IMR-90 (cell line): Measurements from ENCODE around the gene CREB3L1. TPM values are rescaled to one million over a fixed set of nuclear protein-coding genes. Genes with fewer than 3 reads are reported as not detected.

Source experiments
- ATAC-seq: fragments of 200-7000 bp; cut with Tn5 transposase; 2 replicates; pipeline ENCODE4 v1.9.1; 2020; ENCODE audit warnings: low read depth, mild to moderate bottlenecking, moderate library complexity
- BruUV-seq: library from RNA; stranded (reverse); fragments of 400-500 nt; replicated peaks from 2 replicates; lab custom pipeline; 2021; lab: Mats Ljungman, UMichigan
- CTCF ChIA-PET: fragments of 300-600 bp; formaldehyde crosslinking; extraction: SDS; loops from one replicate; lab custom pipeline; 2021; ENCODE audit warnings: antibody characterized with exemption; lab: Yijun Ruan, JAX
- POLR2A ChIA-PET: fragments of 300-600 bp; sonication (Branson Sonifier 250); formaldehyde crosslinking; loops from one replicate; lab custom pipeline; 2022; ENCODE audit warnings: antibody characterized with exemption; ENCODE audit not compliant: unreplicated experiment; lab: Charles Lee
- DNase-seq: peaks from one replicate; pipeline ENCODE4 v3.0.0; 2013
- H2AFZ ChIP-seq: replicated peaks from 2 replicates; pipeline ENCODE3; 2013; ENCODE audit warnings: low read length, mild to moderate bottlenecking; ENCODE audit not compliant: poor library complexity
- H2AK5ac ChIP-seq: 2 replicates; pipeline ENCODE4 v1.6.1; 2013; ENCODE audit warnings: low read depth, low read length, inconsistent platforms
- H2AK9ac ChIP-seq: replicated peaks from 2 replicates; pipeline ENCODE3; 2013; ENCODE audit warnings: mild to moderate bottlenecking, low read depth, low read length, moderate library complexity; ENCODE audit not compliant: poor library complexity
- H2BK120ac ChIP-seq: 2 replicates; pipeline ENCODE4 v1.6.1; 2013; ENCODE audit warnings: low read depth, low read length, inconsistent platforms
- H2BK15ac ChIP-seq: 3 replicates; pipeline ENCODE4 v1.6.1; 2013; ENCODE audit warnings: low read depth, low read length, inconsistent platforms
- H2BK20ac ChIP-seq: 2 replicates; pipeline ENCODE4 v1.6.1; 2013; ENCODE audit warnings: low read depth, mild to moderate bottlenecking, inconsistent platforms, low read length, moderate library complexity
- H2BK5ac ChIP-seq: 2 replicates; pipeline ENCODE4 v1.6.1; 2013; ENCODE audit warnings: mild to moderate bottlenecking, low read depth, low read length, inconsistent platforms; ENCODE audit not compliant: poor library complexity, severe bottlenecking
- H3K14ac ChIP-seq: replicated peaks from 2 replicates; pipeline ENCODE4 v1.6.1; 2013; ENCODE audit warnings: low read depth, low read length, inconsistent platforms
- H3K18ac ChIP-seq: 2 replicates; pipeline ENCODE4 v1.6.1; 2013; ENCODE audit warnings: low read depth, low read length, control low read depth
- H3K23ac ChIP-seq: 2 replicates; pipeline ENCODE4 v1.6.1; 2013; ENCODE audit warnings: low read depth, low read length, inconsistent platforms
- H3K27ac ChIP-seq: 2 replicates; pipeline ENCODE4 v1.5.1; 2013; ENCODE audit warnings: mild to moderate bottlenecking, control low read depth, low read length; ENCODE audit not compliant: insufficient read depth
- H3K27me3 ChIP-seq: 2 replicates; pipeline ENCODE4 v1.6.1; 2013; ENCODE audit warnings: low read length; ENCODE audit not compliant: control insufficient read depth, insufficient read depth
- H3K36me3 ChIP-seq: 2 replicates; pipeline ENCODE4 v1.6.1; 2013; ENCODE audit warnings: low read length, mixed read lengths; ENCODE audit not compliant: control insufficient read depth, insufficient read depth
- H3K4ac ChIP-seq: 2 replicates; pipeline ENCODE4 v1.6.1; 2013; ENCODE audit warnings: low read depth, low read length, inconsistent platforms
- H3K4me1 ChIP-seq: 2 replicates; pipeline ENCODE4 v1.6.1; 2013; ENCODE audit warnings: low read length, mixed read lengths; ENCODE audit not compliant: control insufficient read depth, insufficient read depth
- H3K4me2 ChIP-seq: 2 replicates; pipeline ENCODE4 v1.6.1; 2013; ENCODE audit warnings: low read depth, mild to moderate bottlenecking, control low read depth, low read length, moderate library complexity
- H3K4me3 ChIP-seq: 2 replicates; pipeline ENCODE4 v1.5.1; 2013; ENCODE audit warnings: low read depth, mild to moderate bottlenecking, control low read depth, low read length, moderate library complexity; ENCODE audit not compliant: insufficient read depth
- H3K56ac ChIP-seq: 2 replicates; pipeline ENCODE4 v1.6.1; 2013; ENCODE audit warnings: low read length, inconsistent platforms; ENCODE audit not compliant: insufficient read depth; ENCODE audit errors: extremely low read depth
- H3K79me1 ChIP-seq, 2 experiments: 2 replicates each; pipeline ENCODE4 v1.6.1; 2013; ENCODE audit warnings: low read length in 2 of 2, inconsistent platforms in 1 of 2, low read depth in 1 of 2
- H3K9ac ChIP-seq: 2 replicates; pipeline ENCODE4 v1.6.1; 2013; ENCODE audit warnings: low read depth, low read length, control low read depth
- H3K9me1 ChIP-seq: 2 replicates; pipeline ENCODE4 v1.6.1; 2013; ENCODE audit warnings: low read length, inconsistent platforms; ENCODE audit not compliant: insufficient read depth
- H3K9me3 ChIP-seq: 2 replicates; pipeline ENCODE4 v1.6.1; 2013; ENCODE audit warnings: low read length; ENCODE audit not compliant: control insufficient read depth, insufficient read depth
- H4K20me1 ChIP-seq: 2 replicates; pipeline ENCODE4 v1.6.1; 2013; ENCODE audit warnings: low read length, inconsistent platforms; ENCODE audit not compliant: insufficient read depth
- H4K5ac ChIP-seq: 2 replicates; pipeline ENCODE4 v1.6.1; 2013; ENCODE audit warnings: mild to moderate bottlenecking, low read depth, low read length, control low read depth
- H4K8ac ChIP-seq, 2 experiments: 2 replicates each; pipeline ENCODE4 v1.6.1; 2013; ENCODE audit warnings: low read depth in 2 of 2, low read length in 2 of 2, control low read depth in 1 of 2, inconsistent platforms in 1 of 2
- H4K91ac ChIP-seq: 2 replicates; pipeline ENCODE4 v1.6.1; 2013; ENCODE audit warnings: low read depth, low read length, inconsistent platforms; ENCODE audit not compliant: insufficient read depth
- CHD1 ChIP-seq: IDR thresholded peaks from 2 replicates; pipeline ENCODE4 v1.6.1; 2012; ENCODE audit warnings: low read depth, low read length, improper control_type of control experiment
- WGBS, 2 experiments: methylation state at CpG; one replicate each; pipeline versions ENCODE4 v1.1.5 to v1.1.7; 2013; ENCODE audit warnings: missing lambda C conversion rate in 2 of 2; ENCODE audit not compliant: insufficient read length in 1 of 2; ENCODE audit errors: extremely low coverage in 2 of 2; 5-methylcytosine and 5-hydroxymethylcytosine counted together
- dilution Hi-C: fragments of 300-500 bp; cut with HindIII; formaldehyde crosslinking; loops from one replicate; pipeline ENCODE4 v1.14.3; 2018; ENCODE audit warnings: low sequenced_read_pairs; ENCODE audit not compliant: unreplicated experiment
- in situ Hi-C: fragments of 300-500 bp; cut with MboI; formaldehyde crosslinking; loops from 3 replicates; pipeline ENCODE4 v1.14.3; 2019; ENCODE audit warnings: low sequenced_read_pairs, inconsistent platforms, mixed read lengths
- intact Hi-C: fragments of 100-400 bp; cut with micrococcal nuclease; formaldehyde crosslinking; loops from 2 replicates; pipeline ENCODE4 v1.10.0; 2022
- polyA plus RNA-seq, 3 experiments: library from polyadenylated mRNA; depleted of rRNA; stranded (reverse); fragments of >200 nt; gene quantifications; 2 replicates each; pipeline ENCODE4 v1.2.3, GENCODE V29; 2012; ENCODE audit warnings: low replicate concordance in 1 of 3
- total RNA-seq: library from RNA; depleted of rRNA; stranded (reverse); fragments of >200 nt; gene quantifications from 2 replicates; pipeline ENCODE4 v1.2.3, GENCODE V29; 2012

The CREB3L1 gene
- total and polyA plus RNA-seq, 2 of the 4 experiments (the other 2 are of a cell fraction): 8.1 to 82.3 TPM

DNA sequence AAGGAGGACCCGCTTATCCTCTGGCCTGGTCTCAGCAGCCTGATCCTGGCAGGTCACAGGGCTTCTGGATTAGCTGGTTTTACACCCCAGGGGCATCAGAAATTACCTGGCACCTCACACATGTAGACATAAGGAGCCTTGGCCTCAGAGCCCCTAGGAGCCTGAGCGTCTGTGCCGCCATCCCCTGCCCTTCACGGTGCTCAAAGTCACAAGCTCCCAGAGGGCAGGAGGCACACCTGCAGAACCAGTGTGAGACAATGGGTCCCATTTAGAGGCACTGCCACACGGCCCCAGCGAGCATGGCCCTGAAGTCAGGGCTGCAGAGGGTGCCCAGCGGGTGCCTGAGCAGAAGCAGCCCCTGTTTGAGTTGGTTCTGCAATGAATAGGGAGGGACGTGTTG lies 73.7 kb downstream of the CREB3L1 start:
- Histone ChIP-seq H2AK9ac (no peak overlapping the region), H3K18ac (no peak overlapping the region), H3K27me3 (no peaks in the 10 kb centered on the region), H3K79me1 (peaks cover 21 to 81% of the 10 kb centered on the region in 2 experiments), H3K9me1 (peaks cover 7% of the 10 kb centered on the region), H4K20me1 (peaks cover 31% of the 10 kb centered on the region), H4K8ac (no peak overlapping the region), H3K36me3 (no peaks in the 10 kb centered on the region), H4K91ac (no peak overlapping the region), H3K27ac (no peak overlapping the region), H3K4me2 (no peak overlapping the region), H4K5ac (no peak overlapping the region), H2BK20ac (no peak overlapping the region), H3K4me1 (peaks cover 19% of the 10 kb centered on the region), H2AFZ (no peak overlapping the region), H2BK15ac (no peak overlapping the region), H3K9ac (no peak overlapping the region), H3K56ac (no peak overlapping the region), H2BK120ac (no peak overlapping the region), H3K4ac (no peak overlapping the region), H2BK5ac (no peak overlapping the region), H3K14ac (no peak overlapping the region), H3K4me3 (no peak overlapping the region), H3K23ac (no peak overlapping the region), H2AK5ac (no peak overlapping the region), H3K9me3 (no peaks in the 10 kb centered on the region)
- ChIA-PET CTCF (no interaction called here), POLR2A (no interaction called here)
- no TSS peak for BruUV-seq
- 80% methylated on average over 2 of the region's 8 CpGs; no CpG with 5 or more reads in 1 of the 2 experiments for WGBS, 2 experiments
- no peak for TF ChIP-seq CHD1
- intact Hi-C loops (no loop called here), dilution Hi-C loops (no loop called here), in situ Hi-C loops (no loop called here)
- no peak for DNase-seq
- no peak for ATAC-seq
